B cell (primary cell): ENCODE data around the gene BRSK1.

ENCODE experiments used
- EZH2 ChIP-seq: IDR thresholded peaks from 2 replicates; pipeline ENCODE4 v1.6.1; 2012; ENCODE audit warnings: borderline replicate concordance, low read depth, mild to moderate bottlenecking, moderate library complexity, low read length; ENCODE audit not compliant: insufficient read depth, poor library complexity, severe bottlenecking
- TF ChIP-seq, protein P1 (sequence below): fragments of 200-600 bp; IDR thresholded peaks from one replicate; pipeline ENCODE4 v1.8.0; 2022; ENCODE audit warnings: antibody characterized with exemption, mild to moderate bottlenecking

DNA sequence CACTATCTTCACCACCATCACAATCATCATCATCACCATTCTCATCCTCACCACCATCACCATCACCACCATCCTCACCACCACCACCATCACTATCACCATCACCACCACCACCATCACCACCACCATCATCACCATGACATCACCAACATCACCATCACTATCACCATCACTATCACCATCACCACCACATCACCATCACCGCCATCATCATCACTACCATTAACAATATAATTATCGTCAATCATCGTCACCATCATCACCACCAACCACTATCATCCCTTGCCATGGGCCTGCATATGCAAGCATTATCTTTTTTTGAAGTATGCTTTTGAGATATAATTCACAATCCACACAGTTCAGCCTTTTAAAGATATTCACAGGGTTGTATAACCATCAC lies 17.4 kb upstream of the BRSK1 start:
- TF ChIP-seq, protein P1, sequence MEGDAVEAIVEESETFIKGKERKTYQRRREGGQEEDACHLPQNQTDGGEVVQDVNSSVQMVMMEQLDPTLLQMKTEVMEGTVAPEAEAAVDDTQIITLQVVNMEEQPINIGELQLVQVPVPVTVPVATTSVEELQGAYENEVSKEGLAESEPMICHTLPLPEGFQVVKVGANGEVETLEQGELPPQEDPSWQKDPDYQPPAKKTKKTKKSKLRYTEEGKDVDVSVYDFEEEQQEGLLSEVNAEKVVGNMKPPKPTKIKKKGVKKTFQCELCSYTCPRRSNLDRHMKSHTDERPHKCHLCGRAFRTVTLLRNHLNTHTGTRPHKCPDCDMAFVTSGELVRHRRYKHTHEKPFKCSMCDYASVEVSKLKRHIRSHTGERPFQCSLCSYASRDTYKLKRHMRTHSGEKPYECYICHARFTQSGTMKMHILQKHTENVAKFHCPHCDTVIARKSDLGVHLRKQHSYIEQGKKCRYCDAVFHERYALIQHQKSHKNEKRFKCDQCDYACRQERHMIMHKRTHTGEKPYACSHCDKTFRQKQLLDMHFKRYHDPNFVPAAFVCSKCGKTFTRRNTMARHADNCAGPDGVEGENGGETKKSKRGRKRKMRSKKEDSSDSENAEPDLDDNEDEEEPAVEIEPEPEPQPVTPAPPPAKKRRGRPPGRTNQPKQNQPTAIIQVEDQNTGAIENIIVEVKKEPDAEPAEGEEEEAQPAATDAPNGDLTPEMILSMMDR = no peak
- no peak for TF ChIP-seq EZH2
